HepG2 (cell line): ENCODE measurements around the gene MAVS. TPM values are rescaled to one million over a fixed set of nuclear protein-coding genes. Genes with fewer than 3 reads are reported as not detected.

Experiments used
- ARID2 ChIP-seq: sonication (generic); formaldehyde crosslinking; IDR thresholded peaks from 2 replicates; pipeline ENCODE4 v1.8.1; 2022; ENCODE audit warnings: mild to moderate bottlenecking, missing genetic modification reagents, borderline replicate concordance
- ARNT ChIP-seq: fragments of 450-650 bp; IDR thresholded peaks from 2 replicates; pipeline ENCODE4 v1.6.1; 2017
- EEA1 ChIP-seq: sonication (generic); formaldehyde crosslinking; IDR thresholded peaks from 2 replicates; pipeline ENCODE4 v1.5.1; 2020; ENCODE audit warnings: mild to moderate bottlenecking, missing genetic modification reagents, borderline replicate concordance
- FOSL1 ChIP-seq: sonication (generic); formaldehyde crosslinking; IDR thresholded peaks from 2 replicates; pipeline ENCODE4 v1.9.0; 2021; ENCODE audit warnings: missing genetic modification reagents, borderline replicate concordance
- HNF1A ChIP-seq, 2 experiments: sonication (generic) in 1 of 2; formaldehyde crosslinking in 1 of 2; IDR thresholded peaks; 2 replicates each; pipeline versions ENCODE4 v1.4.0 to v1.6.1; 2016 to 2020; ENCODE audit warnings: borderline replicate concordance in 1 of 2, low read depth in 1 of 2, mild to moderate bottlenecking in 1 of 2, missing genetic modification reagents in 1 of 2
- MED1 ChIP-seq: sonication (generic); formaldehyde crosslinking; IDR thresholded peaks from 2 replicates; pipeline ENCODE4 v1.4.0; 2020; ENCODE audit warnings: missing genetic modification reagents
- NR2F2 ChIP-seq: IDR thresholded peaks from 2 replicates; pipeline ENCODE4 v1.6.1; 2012; ENCODE audit warnings: low read depth, inconsistent platforms, borderline replicate concordance
- RFX1 ChIP-seq: fragments of 450-650 bp; IDR thresholded peaks from 2 replicates; pipeline ENCODE4 v1.6.1; 2017
- SNAPC2 ChIP-seq: sonication (generic); formaldehyde crosslinking; IDR thresholded peaks from 2 replicates; pipeline ENCODE4 v1.8.1; 2022; ENCODE audit warnings: mild to moderate bottlenecking, missing genetic modification reagents
- TSC22D2 ChIP-seq: sonication (generic); formaldehyde crosslinking; IDR thresholded peaks from 2 replicates; pipeline ENCODE4 v1.5.1; 2020; ENCODE audit warnings: missing genetic modification reagents, mild to moderate bottlenecking, borderline replicate concordance
- ZNF20 ChIP-seq: sonication (generic); formaldehyde crosslinking; IDR thresholded peaks from 2 replicates; pipeline ENCODE4 v1.4.0; 2020; ENCODE audit warnings: mild to moderate bottlenecking, moderate library complexity, missing genetic modification reagents
- ZNF251 ChIP-seq: sonication (generic); formaldehyde crosslinking; IDR thresholded peaks from 2 replicates; pipeline ENCODE4 v1.9.0; 2021; ENCODE audit warnings: mild to moderate bottlenecking, missing genetic modification reagents
- ZNF33B ChIP-seq: sonication (generic); formaldehyde crosslinking; IDR thresholded peaks from 2 replicates; pipeline ENCODE4 v1.5.1; 2020; ENCODE audit warnings: mild to moderate bottlenecking, missing genetic modification reagents
- ZNF446 ChIP-seq: sonication (generic); formaldehyde crosslinking; IDR thresholded peaks from 2 replicates; pipeline ENCODE4 v1.5.0; 2020; ENCODE audit warnings: mild to moderate bottlenecking, missing genetic modification reagents
- ZNF563 ChIP-seq: sonication (generic); formaldehyde crosslinking; IDR thresholded peaks from 2 replicates; pipeline ENCODE4 v1.8.0; 2022; ENCODE audit warnings: mild to moderate bottlenecking, moderate library complexity, missing genetic modification reagents
- polyA plus RNA-seq, 8 experiments: library from polyadenylated mRNA; depleted of rRNA in 3 of 8; stranded (reverse) in 7 of 8; unstranded in 1 of 8; fragments of >200 nt; fragmentation: Illumina TruSeq in 4 of 8; extraction: Trizol in 4 of 8; gene quantifications; 2 replicates each; pipeline versions ENCODE4 v1.2.1 to v1.2.3, GENCODE V29; 2011 to 2016; ENCODE audit warnings: low read depth in 4 of 8, missing spikeins in 1 of 8, mixed read lengths in 1 of 8; ENCODE audit not compliant: insufficient read depth in 1 of 8
- total RNA-seq, 5 experiments: library from RNA; depleted of rRNA; stranded (reverse); fragments of >200 nt; fragmentation: Illumina TruSeq; extraction: Trizol; gene quantifications; 2 replicates each; pipeline ENCODE4 v1.2.3, GENCODE V29; 2016; ENCODE audit warnings: low read depth in 1 of 5
- TF ChIP-seq, protein P1 (sequence below): sonication (generic); formaldehyde crosslinking; conservative IDR thresholded peaks from 2 replicates; pipeline ENCODE4 v1.4.0; 2020; ENCODE audit warnings: missing genetic modification reagents
- TF ChIP-seq, protein P2 (sequence below): fragments of 450-650 bp; IDR thresholded peaks from 2 replicates; pipeline ENCODE4 v1.6.1; 2017
- TF ChIP-seq, protein P3 (sequence below): IDR thresholded peaks from 2 replicates; pipeline ENCODE4 v1.6.1; 2016
- TF ChIP-seq, protein P4 (sequence below): sonication (generic); IDR thresholded peaks from 2 replicates; pipeline ENCODE4 v1.6.1; 2016; ENCODE audit warnings: low read depth, borderline replicate concordance

Gene MAVS
- total and polyA plus RNA-seq, 2 of the 13 experiments (the other 11 are each of a cell fraction or from before 2014, with no cell fraction given), result 27.3 to 36.6 TPM

GRCh38 chr20:3871550-3872265 lies 25.1 kb downstream of the MAVS start (continued):
- TF ChIP-seq, protein P1, sequence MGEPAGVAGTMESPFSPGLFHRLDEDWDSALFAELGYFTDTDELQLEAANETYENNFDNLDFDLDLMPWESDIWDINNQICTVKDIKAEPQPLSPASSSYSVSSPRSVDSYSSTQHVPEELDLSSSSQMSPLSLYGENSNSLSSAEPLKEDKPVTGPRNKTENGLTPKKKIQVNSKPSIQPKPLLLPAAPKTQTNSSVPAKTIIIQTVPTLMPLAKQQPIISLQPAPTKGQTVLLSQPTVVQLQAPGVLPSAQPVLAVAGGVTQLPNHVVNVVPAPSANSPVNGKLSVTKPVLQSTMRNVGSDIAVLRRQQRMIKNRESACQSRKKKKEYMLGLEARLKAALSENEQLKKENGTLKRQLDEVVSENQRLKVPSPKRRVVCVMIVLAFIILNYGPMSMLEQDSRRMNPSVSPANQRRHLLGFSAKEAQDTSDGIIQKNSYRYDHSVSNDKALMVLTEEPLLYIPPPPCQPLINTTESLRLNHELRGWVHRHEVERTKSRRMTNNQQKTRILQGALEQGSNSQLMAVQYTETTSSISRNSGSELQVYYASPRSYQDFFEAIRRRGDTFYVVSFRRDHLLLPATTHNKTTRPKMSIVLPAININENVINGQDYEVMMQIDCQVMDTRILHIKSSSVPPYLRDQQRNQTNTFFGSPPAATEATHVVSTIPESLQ (CRISPR knock-in tag), result no peak
- no peak for TF ChIP-seq HNF1A (IDR thresholded peaks at IDR 0.05; ENCODE audit: low read depth)
- TF ChIP-seq HNF1A (CRISPR knock-in tag; IDR thresholded peaks at IDR 0.05; ENCODE audit: borderline replicate concordance), result no peak
- no peak for TF ChIP-seq EEA1
- TF ChIP-seq, protein P2, sequence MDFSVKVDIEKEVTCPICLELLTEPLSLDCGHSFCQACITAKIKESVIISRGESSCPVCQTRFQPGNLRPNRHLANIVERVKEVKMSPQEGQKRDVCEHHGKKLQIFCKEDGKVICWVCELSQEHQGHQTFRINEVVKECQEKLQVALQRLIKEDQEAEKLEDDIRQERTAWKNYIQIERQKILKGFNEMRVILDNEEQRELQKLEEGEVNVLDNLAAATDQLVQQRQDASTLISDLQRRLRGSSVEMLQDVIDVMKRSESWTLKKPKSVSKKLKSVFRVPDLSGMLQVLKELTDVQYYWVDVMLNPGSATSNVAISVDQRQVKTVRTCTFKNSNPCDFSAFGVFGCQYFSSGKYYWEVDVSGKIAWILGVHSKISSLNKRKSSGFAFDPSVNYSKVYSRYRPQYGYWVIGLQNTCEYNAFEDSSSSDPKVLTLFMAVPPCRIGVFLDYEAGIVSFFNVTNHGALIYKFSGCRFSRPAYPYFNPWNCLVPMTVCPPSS, result no peak
- peak; percentile 81 for TF ChIP-seq RFX1
- TF ChIP-seq ARNT, result no peak
- TF ChIP-seq NR2F2, result no peak
- TF ChIP-seq MED1 (CRISPR knock-in tag), result no peak
- no peak for TF ChIP-seq SNAPC2 (CRISPR knock-in tag)
- TF ChIP-seq ARID2 (CRISPR knock-in tag), result no peak
- TF ChIP-seq FOSL1 (CRISPR knock-in tag), result no peak
- TF ChIP-seq ZNF33B (CRISPR knock-in tag), result no peak
- TF ChIP-seq ZNF20 (CRISPR knock-in tag), result no peak
- TF ChIP-seq TSC22D2, result no peak
- TF ChIP-seq, protein P3, sequence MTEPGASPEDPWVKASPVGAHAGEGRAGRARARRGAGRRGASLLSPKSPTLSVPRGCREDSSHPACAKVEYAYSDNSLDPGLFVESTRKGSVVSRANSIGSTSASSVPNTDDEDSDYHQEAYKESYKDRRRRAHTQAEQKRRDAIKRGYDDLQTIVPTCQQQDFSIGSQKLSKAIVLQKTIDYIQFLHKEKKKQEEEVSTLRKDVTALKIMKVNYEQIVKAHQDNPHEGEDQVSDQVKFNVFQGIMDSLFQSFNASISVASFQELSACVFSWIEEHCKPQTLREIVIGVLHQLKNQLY (CRISPR knock-in tag), result no peak
- TF ChIP-seq ZNF563 (CRISPR knock-in tag), result no peak
- TF ChIP-seq, protein P4, sequence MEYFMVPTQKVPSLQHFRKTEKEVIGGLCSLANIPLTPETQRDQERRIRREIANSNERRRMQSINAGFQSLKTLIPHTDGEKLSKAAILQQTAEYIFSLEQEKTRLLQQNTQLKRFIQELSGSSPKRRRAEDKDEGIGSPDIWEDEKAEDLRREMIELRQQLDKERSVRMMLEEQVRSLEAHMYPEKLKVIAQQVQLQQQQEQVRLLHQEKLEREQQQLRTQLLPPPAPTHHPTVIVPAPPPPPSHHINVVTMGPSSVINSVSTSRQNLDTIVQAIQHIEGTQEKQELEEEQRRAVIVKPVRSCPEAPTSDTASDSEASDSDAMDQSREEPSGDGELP, result no peak
- TF ChIP-seq ZNF446 (CRISPR knock-in tag), result no peak
- TF ChIP-seq ZNF251 (CRISPR knock-in tag), result no peak
